A549 (cell line): Measurements from ENCODE around the gene ONECUT3. TPM values are rescaled to one million over a fixed set of nuclear protein-coding genes. Genes with fewer than 3 reads are reported as not detected.
"Not testable (repeated sequence)": the region's sequence is repeated elsewhere in the genome, so short reads cannot be mapped to it uniquely, and the experiment has no call there.

Experiments used
- ATAC-seq, 2 experiments: fragments of 200-7000 bp in 1 of 2; fragments of >200 bp in 1 of 2; cut with Nextera tagmentation in 1 of 2; cut with Tn5 transposase in 1 of 2; 3 replicates each; pipeline versions ENCODE4 v1.8.0 to v1.9.1; 2018 to 2020; ENCODE audit warnings: mild to moderate bottlenecking in 1 of 2, moderate library complexity in 1 of 2
- CTCF ChIA-PET: fragments of 300-600 bp; sonication (Branson Sonifier 250); formaldehyde crosslinking; extraction: SDS; loops from one replicate; lab custom pipeline; 2021; ENCODE audit warnings: antibody characterized with exemption, inconsistent platforms; lab: Yijun Ruan, JAX
- POLR2A ChIA-PET: fragments of 350-600 bp; formaldehyde crosslinking; extraction: SDS; loops from one replicate; lab custom pipeline; 2021; ENCODE audit warnings: antibody characterized with exemption, inconsistent platforms; lab: Yijun Ruan, JAX
- DNase-seq, 2 experiments: peaks; one replicate each; pipeline versions ENCODE4 v3.0.0 to v3.0.0-alpha.2; 2011 to 2016; ENCODE audit warnings: low read depth in 1 of 2, low spot score in 1 of 2
- FAIRE-seq: peaks from 2 replicates; lab custom pipeline; 2011; peaks lifted over from hg19 to GRCh38; lab: Jason Lieb, UNC
- H3K27ac ChIP-seq, 2 experiments: fragments of >200 bp; sonication (Bioruptor Twin); formaldehyde crosslinking; 3 replicates each; pipeline ENCODE4 v1.5.1; 2016 to 2017
- H3K4me1 ChIP-seq: fragments of >200 bp; sonication (Bioruptor Twin); formaldehyde crosslinking; 3 replicates; pipeline ENCODE4 v1.6.1; 2016
- H3K4me2 ChIP-seq: fragments of >200 bp; sonication (Bioruptor Twin); formaldehyde crosslinking; 3 replicates; pipeline ENCODE4 v1.6.1; 2016
- H3K4me3 ChIP-seq: fragments of >200 bp; sonication (Bioruptor Twin); formaldehyde crosslinking; 3 replicates; pipeline ENCODE4 v1.5.1; 2016
- H3K9me3 ChIP-seq: fragments of >200 bp; sonication (Bioruptor Twin); formaldehyde crosslinking; 3 replicates; pipeline ENCODE4 v1.6.1; 2016
- CHD4 ChIP-seq: fragments of 200-600 bp; sonication (generic); IDR thresholded peaks from 2 replicates; pipeline ENCODE4 v1.6.1; 2016; ENCODE audit warnings: antibody characterized with exemption, mild to moderate bottlenecking, borderline replicate concordance
- CTCF ChIP-seq: fragments of >200 bp; sonication (Bioruptor Twin); formaldehyde crosslinking; IDR thresholded peaks from 3 replicates; pipeline ENCODE4 v1.5.1; 2016
- EHF ChIP-seq: fragments of 250-450 bp; sonication (Bioruptor Pico); IDR thresholded peaks from 2 replicates; pipeline ENCODE4 v1.5.0; 2020; ENCODE audit warnings: mild to moderate bottlenecking
- ESRRA ChIP-seq: fragments of 150-350 bp; IDR thresholded peaks from 2 replicates; pipeline ENCODE4 v1.6.1; 2014; ENCODE audit warnings: mild to moderate bottlenecking, low read length, borderline replicate concordance
- FOSL2 ChIP-seq, 2 experiments: fragments of 450-650 bp in 1 of 2; fragments of >200 bp in 1 of 2; sonication (Bioruptor Twin) in 1 of 2; formaldehyde crosslinking; IDR thresholded peaks; 2 replicates each; pipeline versions ENCODE4 v1.5.0 to v1.6.1; 2016 to 2020; ENCODE audit warnings: mild to moderate bottlenecking in 1 of 2, moderate library complexity in 1 of 2
- GATA3 ChIP-seq: IDR thresholded peaks from 2 replicates; pipeline ENCODE4 v1.6.1; 2012; ENCODE audit warnings: borderline replicate concordance
- HOXB5 ChIP-seq: fragments of 250-450 bp; sonication (Bioruptor Pico); IDR thresholded peaks from 2 replicates; pipeline ENCODE4 v1.5.0; 2020; ENCODE audit warnings: mild to moderate bottlenecking, moderate library complexity
- JUN ChIP-seq, 2 experiments: fragments of >200 bp; sonication (Bioruptor Twin); formaldehyde crosslinking; IDR thresholded peaks; 2 replicates in 1 of 2; 3 replicates in 1 of 2; pipeline ENCODE4 v1.6.1; 2016 to 2017
- JUNB ChIP-seq: fragments of >200 bp; sonication (Bioruptor Twin); formaldehyde crosslinking; IDR thresholded peaks from 2 replicates; pipeline ENCODE4 v1.6.1; 2016
- KDM1A ChIP-seq: fragments of 200-600 bp; sonication (generic); IDR thresholded peaks from 2 replicates; pipeline ENCODE4 v1.6.1; 2016; ENCODE audit warnings: low read depth, mild to moderate bottlenecking
- KDM5A ChIP-seq: fragments of 200-600 bp; sonication (generic); IDR thresholded peaks from 2 replicates; pipeline ENCODE4 v1.6.1; 2016; ENCODE audit warnings: antibody characterized with exemption, mild to moderate bottlenecking
- MYC ChIP-seq: IDR thresholded peaks from 2 replicates; pipeline ENCODE4 v1.6.1; 2012; ENCODE audit warnings: mild to moderate bottlenecking, inconsistent platforms, low read length, improper control_type of control experiment, borderline replicate concordance
- NFE2L2 ChIP-seq: fragments of 150-350 bp; conservative IDR thresholded peaks from 2 replicates; pipeline ENCODE4 v1.6.1; 2014; ENCODE audit warnings: low read length
- POLR2A ChIP-seq: IDR thresholded peaks from 2 replicates; pipeline ENCODE4 v1.6.1; 2012; ENCODE audit warnings: mild to moderate bottlenecking, low read length
- POLR2AphosphoS2 ChIP-seq: conservative IDR thresholded peaks from 2 replicates; pipeline ENCODE4 v1.6.1; 2012; ENCODE audit warnings: low read length, improper control_type of control experiment, inconsistent platforms
- RFX5 ChIP-seq: fragments of 450-650 bp; IDR thresholded peaks from 2 replicates; pipeline ENCODE4 v1.7.1; 2014; ENCODE audit warnings: antibody characterized with exemption, mild to moderate bottlenecking, moderate library complexity
- RNF2 ChIP-seq: fragments of 200-600 bp; sonication (generic); IDR thresholded peaks from 2 replicates; pipeline ENCODE4 v1.6.1; 2016; ENCODE audit warnings: low read depth, mild to moderate bottlenecking, antibody characterized with exemption, moderate library complexity, borderline replicate concordance
- SMC3 ChIP-seq: fragments of >200 bp; sonication (Bioruptor Twin); formaldehyde crosslinking; IDR thresholded peaks from 3 replicates; pipeline ENCODE4 v1.6.1; 2018; ENCODE audit warnings: inconsistent platforms
- TP53 ChIP-seq: fragments of 250-450 bp; sonication (Bioruptor Pico); IDR thresholded peaks from 2 replicates; pipeline ENCODE4 v1.5.0; 2021; ENCODE audit warnings: mild to moderate bottlenecking, moderate library complexity
- USF2 ChIP-seq: fragments of 450-650 bp; IDR thresholded peaks from 2 replicates; pipeline ENCODE4 v1.6.1; 2014; ENCODE audit warnings: antibody characterized with exemption
- ZC3H11A ChIP-seq: fragments of 450-650 bp; IDR thresholded peaks from 2 replicates; pipeline ENCODE4 v1.6.1; 2014; ENCODE audit warnings: antibody characterized with exemption, mild to moderate bottlenecking
- ZFP36 ChIP-seq: fragments of 450-650 bp; IDR thresholded peaks from 2 replicates; pipeline ENCODE4 v1.6.1; 2014; ENCODE audit warnings: borderline replicate concordance; ENCODE audit not compliant: partially characterized antibody
- ZNF302 ChIP-seq: fragments of 250-450 bp; sonication (Bioruptor Pico); IDR thresholded peaks from 2 replicates; pipeline ENCODE4 v1.9.0; 2021; ENCODE audit warnings: inconsistent platforms, mild to moderate bottlenecking, moderate library complexity
- WGBS: methylation state at CpG from one replicate; pipeline ENCODE4 v1.1.6; 2017; ENCODE audit errors: missing lambda C conversion rate; 5-methylcytosine and 5-hydroxymethylcytosine counted together
- polyA plus RNA-seq, 4 experiments: library from polyadenylated mRNA; depleted of rRNA in 3 of 4; stranded (reverse); fragments of >200 nt; fragmentation: RNase III in 1 of 4; extraction: RNeasy Plus Mini Kit Qiagen cat#74134 plus additional on column Dnase treatment in 1 of 4; gene quantifications; 2 replicates in 3 of 4; 3 replicates in 1 of 4; pipeline ENCODE4 v1.2.3, GENCODE V29; 2011 to 2017

The ONECUT3 gene
- polyA plus RNA-seq, 2 of the 4 experiments (the other 2 are of a cell fraction), result 0.01 TPM; not detected in 1

GRCh38 chr19:1760020-1760419 is 6.7 kb downstream of the ONECUT3 start:
- ChIA-PET POLR2A (no interaction called here), CTCF (interaction anchor here (1.1 to 2.3 kb wide), 3 partner anchors 10 to 89 kb away, joined by 3 to 14 read pairs (median 3); no protein-coding TSS in a partner anchor)
- DNase-seq (no peak), FAIRE-seq (no peak), ATAC-seq (peak in 1 of 2 experiments; percentile 43; a peak in 2 of 6 replicates)
- Histone ChIP-seq H3K27ac (no peak overlapping the region), H3K9me3 (no peaks in the 10 kb centered on the region), H3K4me2 (no peak overlapping the region), H3K4me1 (peaks cover 10% of the 10 kb centered on the region; the same call in 2 of the 3 replicates), H3K4me3 (no peak overlapping the region)
- WGBS, result 24% methylated on average over 9 of the region's 17 CpGs
- TF ChIP-seq POLR2A (no peak), ZC3H11A (no peak), KDM5A (no peak), CHD4 (no peak), JUNB (no peak), TP53 (CRISPR knock-in tag) (no peak), USF2 (no peak), HOXB5 (CRISPR knock-in tag) (no peak), NFE2L2 (no peak), ZNF302 (CRISPR knock-in tag) (no peak), FOSL2 (IDR thresholded peaks at IDR 0.05) (no peak), FOSL2 (CRISPR knock-in tag; IDR thresholded peaks at IDR 0.05) (no peak), MYC (no peak), RFX5 (no peak)

- H3K4me1 ChIP-seq, result peaks cover 10% of the 10 kb centered on the region; the same call in 2 of the 3 replicates
- CTCF ChIA-PET, result interaction anchor here (0.6 to 2.3 kb wide), 8 partner anchors 11 to 89 kb away, joined by 3 to 14 read pairs (median 5); no protein-coding TSS in a partner anchor
- not testable (repeated sequence) for DNase-seq, H3K4me2 ChIP-seq, H3K9me3 ChIP-seq, FAIRE-seq, H3K4me3 ChIP-seq, ATAC-seq, H3K27ac ChIP-seq
- WGBS, result 11% methylated on average over 10 of the region's 15 CpGs
- POLR2A ChIA-PET, result interaction anchor here (0.7 to 1.0 kb wide), 3 partner anchors 14 to 78 kb away, joined by 3 to 6 read pairs (median 5); no protein-coding TSS in a partner anchor
Observed at GRCh38 chr19:1760786-1761527, 7.7 kb downstream of the ONECUT3 start.

GRCh38 chr19:1761528-1762242 is 8.4 kb downstream of the ONECUT3 start:
- 5% methylated on average over 9 of the region's 30 CpGs for WGBS
- POLR2A ChIA-PET, result interaction anchor here (0.7 to 1.0 kb wide), 2 partner anchors 15 to 77 kb away, joined by 5 to 6 read pairs; no protein-coding TSS in a partner anchor
- ATAC-seq (no peak), FAIRE-seq (no peak)
- no peak overlapping the region for H3K4me3 ChIP-seq
- TF ChIP-seq ESRRA, result no peak
- no peak for TF ChIP-seq CTCF
- no peak for TF ChIP-seq SMC3
- no peak for TF ChIP-seq EHF (CRISPR knock-in tag)
- TF ChIP-seq KDM1A, result no peak
- TF ChIP-seq JUN (IDR thresholded peaks at IDR 0.05), result no peak
- no peak for TF ChIP-seq POLR2AphosphoS2
- no peak for TF ChIP-seq POLR2A
- no peak for TF ChIP-seq ZFP36
- TF ChIP-seq GATA3, result no peak
- no peak for TF ChIP-seq CHD4
- TF ChIP-seq HOXB5 (CRISPR knock-in tag), result no peak
- TF ChIP-seq RNF2, result no peak
- TF ChIP-seq, all 56 proteins: peak for 0
- no peak overlapping the region for H3K27ac ChIP-seq
- H3K4me2 ChIP-seq, result no peak overlapping the region
- peaks cover 10% of the 10 kb centered on the region; the same call in 2 of the 3 replicates for H3K4me1 ChIP-seq
- CTCF ChIA-PET, result interaction anchor here (0.6 to 2.3 kb wide), 8 partner anchors 16 to 89 kb away, joined by 3 to 14 read pairs (median 5); no protein-coding TSS in a partner anchor
- H3K9me3 ChIP-seq, result no peaks in the 10 kb centered on the region
- DNase-seq, result no peak
